Fibroblast of the aortic adventitia (primary cell): Measurements from ENCODE around the gene C5orf15. TPM values are rescaled to one million over a fixed set of nuclear protein-coding genes. Genes with fewer than 3 reads are reported as not detected.
"Not testable (repeated sequence)": the region's sequence is repeated elsewhere in the genome, so short reads cannot be mapped to it uniquely, and the experiment has no call there.

Experiments
- DNase-seq: peaks from one replicate; pipeline ENCODE4 v3.0.0-alpha.2; 2010; ENCODE audit warnings: low read depth
- H3K4me3 ChIP-seq: 2 replicates; pipeline ENCODE4 v1.5.1; 2011; ENCODE audit warnings: low read depth, mild to moderate bottlenecking, control low read depth, low read length, moderate library complexity
- CTCF ChIP-seq: IDR thresholded peaks from 2 replicates; pipeline ENCODE4 v1.5.1; 2011; ENCODE audit warnings: mild to moderate bottlenecking, low read length, control low read depth, inconsistent platforms; ENCODE audit not compliant: insufficient read depth
- total RNA-seq: library from RNA; depleted of rRNA; stranded (reverse); fragments of >200 nt; gene quantifications from 2 replicates; pipeline ENCODE4 v1.2.3, GENCODE V29; 2012; ENCODE audit warnings: low replicate concordance

The C5orf15 gene
- total RNA-seq, 1 donor, result 66.6 TPM

- no peak overlapping the region for H3K4me3 ChIP-seq
- no peak for TF ChIP-seq CTCF
- DNase-seq, result no peak
These were observed 31.8 kb downstream of the C5orf15 start for GRCh38 chr5:133936651-133937015.

- not testable (repeated sequence) for DNase-seq, H3K4me3 ChIP-seq
These were observed 32.3 kb downstream of the C5orf15 start for GRCh38 chr5:133935991-133936650.

- no peak overlapping the region for H3K4me3 ChIP-seq
- no peak for DNase-seq
- TF ChIP-seq CTCF, result no peak
These were observed 32.8 kb downstream of the C5orf15 start for GRCh38 chr5:133935667-133935940.

GRCh38 chr5:133934822-133935666 lies 33.4 kb downstream of the C5orf15 start:
- DNase-seq, result no peak
- no peak overlapping the region for H3K4me3 ChIP-seq
- no peak for TF ChIP-seq CTCF

- DNase-seq, result no peak
- no peak overlapping the region for H3K4me3 ChIP-seq
- no peak for TF ChIP-seq CTCF
These were observed 34.1 kb downstream of the C5orf15 start for GRCh38 chr5:133934311-133934710.

- DNase-seq, result no peak
- no peak overlapping the region for H3K4me3 ChIP-seq
- no peak for TF ChIP-seq CTCF
These were observed 34.6 kb downstream of the C5orf15 start for GRCh38 chr5:133933670-133934295.

- TF ChIP-seq CTCF, result no peak
- peak; percentile 45 for DNase-seq
- no peak overlapping the region for H3K4me3 ChIP-seq
These were observed 35.3 kb downstream of the C5orf15 start for GRCh38 chr5:133933169-133933509.
